ENCODE results near the gene G6PC1.
"Not testable (repeated sequence)": the region's sequence is repeated elsewhere in the genome, so short reads cannot be mapped to it uniquely, and the experiment has no call there.

G6PC1 gene

GRCh38 chr17:42900460-42901331 is at the start of gene G6PC1:
G6PC1 (plus strand) TSS chr17:42900799; CDS start chr17:42900877, 78 bp downstream.
- DNase-seq (ENCODE audit: low read depth in 1 of 2, low spot score in 1 of 2), result no peak

DNA sequence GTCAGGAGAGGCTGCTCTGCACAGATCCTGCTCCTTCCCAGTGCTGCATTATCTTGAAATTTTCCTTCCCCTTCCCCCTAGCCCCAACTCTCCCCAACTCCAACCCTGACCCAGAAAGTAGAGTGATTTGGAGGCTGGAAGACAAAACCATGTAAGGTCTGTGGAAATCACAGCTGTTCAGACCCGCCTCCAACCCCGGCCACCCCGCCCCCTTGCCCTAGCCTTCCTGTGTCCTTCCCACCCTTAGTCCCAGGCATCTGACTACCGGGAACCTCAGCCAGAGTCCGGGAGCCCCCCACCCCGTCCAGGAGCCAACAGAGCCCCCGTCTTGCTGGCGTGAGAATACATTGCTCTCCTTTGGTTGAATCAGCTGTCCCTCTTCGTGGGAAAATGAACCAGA is 49.6 kb upstream of the G6PC1 start, which contains the start of gene AOC3:
Gene AOC3 (plus strand): TSS at position 246 of the 400 bp plus-strand sequence. CDS start 145 bp downstream, at position 391.
- DNase-seq (ENCODE audit: low read depth in 1 of 2, low spot score in 1 of 2), result no peak

DNA sequence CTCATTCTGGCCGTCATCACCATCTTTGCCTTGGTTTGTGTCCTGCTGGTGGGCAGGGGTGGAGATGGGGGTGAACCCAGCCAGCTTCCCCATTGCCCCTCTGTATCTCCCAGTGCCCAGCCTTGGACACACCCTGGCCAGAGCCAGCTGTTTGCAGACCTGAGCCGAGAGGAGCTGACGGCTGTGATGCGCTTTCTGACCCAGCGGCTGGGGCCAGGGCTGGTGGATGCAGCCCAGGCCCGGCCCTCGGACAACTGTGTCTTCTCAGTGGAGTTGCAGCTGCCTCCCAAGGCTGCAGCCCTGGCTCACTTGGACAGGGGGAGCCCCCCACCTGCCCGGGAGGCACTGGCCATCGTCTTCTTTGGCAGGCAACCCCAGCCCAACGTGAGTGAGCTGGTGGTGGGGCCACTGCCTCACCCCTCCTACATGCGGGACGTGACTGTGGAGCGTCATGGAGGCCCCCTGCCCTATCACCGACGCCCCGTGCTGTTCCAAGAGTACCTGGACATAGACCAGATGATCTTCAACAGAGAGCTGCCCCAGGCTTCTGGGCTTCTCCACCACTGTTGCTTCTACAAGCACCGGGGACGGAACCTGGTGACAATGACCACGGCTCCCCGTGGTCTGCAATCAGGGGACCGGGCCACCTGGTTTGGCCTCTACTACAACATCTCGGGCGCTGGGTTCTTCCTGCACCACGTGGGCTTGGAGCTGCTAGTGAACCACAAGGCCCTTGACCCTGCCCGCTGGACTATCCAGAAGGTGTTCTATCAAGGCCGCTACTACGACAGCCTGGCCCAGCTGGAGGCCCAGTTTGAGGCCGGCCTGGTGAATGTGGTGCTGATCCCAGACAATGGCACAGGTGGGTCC is 49.0 kb upstream of the G6PC1 start:
- DNase-seq (ENCODE audit: low read depth in 1 of 2, low spot score in 1 of 2), result not testable (repeated sequence)

DNA sequence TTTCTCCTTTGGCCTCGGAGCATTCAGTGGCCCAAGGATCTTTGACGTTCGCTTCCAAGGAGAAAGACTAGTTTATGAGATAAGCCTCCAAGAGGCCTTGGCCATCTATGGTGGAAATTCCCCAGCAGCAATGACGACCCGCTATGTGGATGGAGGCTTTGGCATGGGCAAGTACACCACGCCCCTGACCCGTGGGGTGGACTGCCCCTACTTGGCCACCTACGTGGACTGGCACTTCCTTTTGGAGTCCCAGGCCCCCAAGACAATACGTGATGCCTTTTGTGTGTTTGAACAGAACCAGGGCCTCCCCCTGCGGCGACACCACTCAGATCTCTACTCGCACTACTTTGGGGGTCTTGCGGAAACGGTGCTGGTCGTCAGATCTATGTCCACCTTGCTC is 48.2 kb upstream of the G6PC1 start:
- DNase-seq (ENCODE audit: low read depth in 1 of 2, low spot score in 1 of 2), result no peak

GRCh38 chr17:42853004-42853403 is 47.6 kb upstream of the G6PC1 start:
- no peak for DNase-seq (ENCODE audit: low read depth in 1 of 2, low spot score in 1 of 2)

- no peak for DNase-seq (ENCODE audit: low read depth in 1 of 2, low spot score in 1 of 2)
Observed at GRCh38 chr17:42853597-42853967, 47.0 kb upstream of the G6PC1 start.

DNA sequence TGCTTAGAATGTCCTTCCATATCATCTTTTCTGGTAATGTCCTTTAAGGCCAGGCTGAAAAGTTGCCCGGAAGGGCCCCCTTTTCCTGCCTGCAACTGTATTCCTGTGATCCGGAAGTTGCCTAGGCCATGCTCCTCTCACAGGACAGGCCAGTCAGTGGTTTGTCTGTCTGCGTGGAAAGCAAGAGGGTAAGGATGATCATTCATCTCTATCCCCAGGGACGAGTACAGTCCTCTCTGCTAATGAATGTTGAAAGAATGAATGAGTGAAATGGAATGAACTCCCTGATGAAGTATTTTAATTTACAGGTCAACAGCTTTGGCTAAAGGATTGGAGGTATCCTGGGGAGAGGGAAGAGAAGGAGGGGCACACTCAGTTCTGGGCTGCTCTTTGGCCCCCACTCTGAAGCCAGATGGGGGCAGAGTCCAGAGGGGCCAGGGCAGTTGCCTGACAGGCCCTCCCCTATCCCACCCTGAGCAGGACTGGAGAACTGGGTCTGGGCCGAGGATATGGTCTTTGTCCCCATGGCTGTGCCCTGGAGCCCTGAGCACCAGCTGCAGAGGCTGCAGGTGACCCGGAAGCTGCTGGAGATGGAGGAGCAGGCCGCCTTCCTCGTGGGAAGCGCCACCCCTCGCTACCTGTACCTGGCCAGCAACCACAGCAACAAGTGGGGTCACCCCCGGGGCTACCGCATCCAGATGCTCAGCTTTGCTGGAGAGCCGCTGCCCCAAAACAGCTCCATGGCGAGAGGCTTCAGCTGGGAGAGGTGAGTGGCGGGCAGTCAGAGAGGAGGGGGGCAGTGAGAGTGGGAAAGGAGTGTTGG is 46.4 kb upstream of the G6PC1 start:
- no peak for DNase-seq (ENCODE audit: low read depth in 1 of 2, low spot score in 1 of 2)

DNA sequence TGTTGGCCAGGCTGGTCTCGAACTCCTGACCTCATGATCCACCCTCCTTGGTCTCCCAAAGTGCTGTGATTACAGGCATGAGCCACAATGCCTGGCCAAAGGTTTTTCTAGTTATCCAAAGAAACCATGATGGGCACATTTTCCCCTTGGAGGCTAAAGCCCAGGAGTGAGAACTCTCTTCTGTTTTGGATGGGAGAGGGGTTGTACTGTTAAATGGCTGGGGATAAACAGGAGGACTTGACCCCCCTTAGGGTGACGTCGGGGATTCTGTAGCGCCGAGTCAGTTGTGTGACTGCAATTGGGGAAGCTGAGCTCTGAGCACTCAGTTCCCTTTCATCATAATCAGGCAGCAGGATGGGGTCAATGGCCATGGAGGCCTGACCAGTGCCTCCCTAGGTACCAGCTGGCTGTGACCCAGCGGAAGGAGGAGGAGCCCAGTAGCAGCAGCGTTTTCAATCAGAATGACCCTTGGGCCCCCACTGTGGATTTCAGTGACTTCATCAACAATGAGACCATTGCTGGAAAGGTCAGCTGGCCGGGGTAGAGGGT is 45.5 kb upstream of the G6PC1 start:
- DNase-seq (ENCODE audit: low read depth in 1 of 2, low spot score in 1 of 2), result no peak

DNA sequence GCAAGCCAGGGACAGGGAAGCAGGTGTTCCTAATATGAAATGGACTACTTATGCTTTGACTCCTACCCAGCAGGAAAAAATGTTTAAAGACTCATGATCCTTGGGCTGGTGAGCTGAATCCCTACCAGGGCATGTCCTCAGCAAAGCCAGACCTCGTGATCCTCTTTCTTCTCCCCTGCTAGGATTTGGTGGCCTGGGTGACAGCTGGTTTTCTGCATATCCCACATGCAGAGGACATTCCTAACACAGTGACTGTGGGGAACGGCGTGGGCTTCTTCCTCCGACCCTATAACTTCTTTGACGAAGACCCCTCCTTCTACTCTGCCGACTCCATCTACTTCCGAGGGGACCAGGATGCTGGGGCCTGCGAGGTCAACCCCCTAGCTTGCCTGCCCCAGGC is 44.5 kb upstream of the G6PC1 start:
- DNase-seq (ENCODE audit: low read depth in 1 of 2, low spot score in 1 of 2), result not testable (repeated sequence)

DNA sequence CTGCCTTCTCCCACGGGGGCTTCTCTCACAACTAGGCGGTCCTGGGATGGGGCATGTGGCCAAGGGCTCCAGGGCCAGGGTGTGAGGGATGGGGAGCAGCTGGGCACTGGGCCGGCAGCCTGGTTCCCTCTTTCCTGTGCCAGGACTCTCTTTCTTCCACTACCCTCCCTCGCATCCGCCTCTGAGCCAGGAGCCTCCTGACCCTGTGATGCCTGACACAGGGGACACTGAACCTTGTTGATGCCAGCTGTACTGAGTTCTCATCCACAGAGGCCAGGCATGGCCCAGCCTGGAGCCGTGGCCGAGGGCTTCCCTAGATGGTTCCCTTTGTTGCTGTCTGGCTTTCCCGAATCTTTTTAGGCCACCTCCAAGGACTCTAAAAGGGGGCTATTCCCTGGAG is 44.1 kb upstream of the G6PC1 start:
- not testable (repeated sequence) for DNase-seq (ENCODE audit: low read depth in 1 of 2, low spot score in 1 of 2)

DNA sequence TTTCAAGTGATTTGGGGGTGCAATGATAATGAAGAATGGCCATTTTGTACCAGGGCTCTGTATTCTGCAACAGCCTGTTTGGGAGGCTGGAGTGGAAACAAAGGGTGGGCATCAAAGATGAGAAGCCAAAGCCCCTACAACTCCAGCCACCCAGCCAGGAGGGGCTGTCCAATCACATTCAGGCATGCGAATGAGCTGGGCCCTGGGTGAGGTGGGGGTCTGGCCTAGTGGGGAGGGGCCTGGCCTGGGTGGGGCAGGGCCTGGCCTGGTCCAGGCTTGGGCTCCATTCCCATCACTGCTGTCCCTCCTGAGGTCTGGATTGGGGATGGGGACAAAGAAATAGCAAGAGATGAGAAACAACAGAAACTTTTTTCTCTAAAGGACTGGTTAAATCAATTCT is 43.2 kb upstream of the G6PC1 start:
- DNase-seq (ENCODE audit: low read depth in 1 of 2, low spot score in 1 of 2), result no peak

DNA sequence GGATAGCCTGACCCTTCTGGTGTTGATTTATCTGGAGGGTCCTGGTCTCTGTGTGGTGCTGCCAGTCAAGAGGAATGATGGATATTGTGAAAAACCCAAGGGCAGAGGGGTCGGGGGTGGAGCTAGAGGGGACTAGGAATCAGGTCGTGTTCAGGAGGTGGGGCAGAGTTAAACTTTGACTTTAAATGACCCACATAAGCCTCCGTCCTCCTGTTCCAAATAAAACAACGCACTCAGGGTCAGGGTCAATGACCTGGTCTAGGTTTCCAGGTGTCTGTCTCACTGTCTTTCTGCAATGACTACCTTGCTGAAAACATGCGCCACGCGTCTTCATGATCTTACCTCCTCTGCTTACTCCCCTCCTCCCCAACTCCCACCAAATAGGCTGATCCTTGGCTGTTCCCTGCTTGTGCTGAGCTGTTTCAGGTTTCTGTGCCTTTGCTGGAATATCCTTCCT is 34.9 kb upstream of the G6PC1 start:
- no peak for DNase-seq (ENCODE audit: low read depth in 1 of 2, low spot score in 1 of 2)

- no peak for DNase-seq (ENCODE audit: low read depth in 1 of 2, low spot score in 1 of 2)
Observed at GRCh38 chr17:42866216-42866615, 34.4 kb upstream of the G6PC1 start.

GRCh38 chr17:42866631-42867575 is 33.7 kb upstream of the G6PC1 start:
- no peak for DNase-seq (ENCODE audit: low read depth in 1 of 2, low spot score in 1 of 2)

DNA sequence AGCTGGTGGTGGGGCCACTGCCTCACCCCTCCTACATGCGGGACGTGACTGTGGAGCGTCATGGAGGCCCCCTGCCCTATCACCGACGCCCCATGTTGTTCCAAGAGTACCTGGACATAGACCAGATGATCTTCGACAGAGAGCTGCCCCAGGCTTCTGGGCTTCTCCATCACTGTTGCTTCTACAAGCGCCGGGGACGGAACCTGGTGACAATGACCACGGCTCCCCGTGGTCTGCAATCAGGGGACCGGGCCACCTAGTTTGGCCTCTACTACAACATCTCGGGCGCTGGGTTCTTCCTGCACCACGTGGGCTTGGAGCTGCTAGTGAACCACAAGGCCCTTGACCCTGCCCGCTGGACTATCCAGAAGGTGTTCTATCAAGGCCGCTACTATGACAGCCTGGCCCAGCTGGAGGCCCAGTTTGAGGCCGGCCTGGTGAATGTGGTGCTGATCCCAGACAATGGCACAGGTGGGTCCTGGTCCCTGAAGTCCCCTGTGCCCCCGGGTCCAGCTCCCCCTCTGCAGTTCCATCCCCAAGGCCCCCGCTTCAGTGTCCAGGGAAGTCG is 32.8 kb upstream of the G6PC1 start:
- not testable (repeated sequence) for DNase-seq (ENCODE audit: low read depth in 1 of 2, low spot score in 1 of 2)

GRCh38 chr17:42868338-42868737 is 32.3 kb upstream of the G6PC1 start:
- no peak for DNase-seq (ENCODE audit: low read depth in 1 of 2, low spot score in 1 of 2)

- no peak for DNase-seq (ENCODE audit: low read depth in 1 of 2, low spot score in 1 of 2)
Observed at GRCh38 chr17:42871647-42872046, 29.0 kb upstream of the G6PC1 start.

- no peak for DNase-seq (ENCODE audit: low read depth in 1 of 2, low spot score in 1 of 2)
Observed at GRCh38 chr17:42872251-42872965, 28.2 kb upstream of the G6PC1 start.

GRCh38 chr17:42873315-42873714 is 27.3 kb upstream of the G6PC1 start:
- no peak for DNase-seq (ENCODE audit: low read depth in 1 of 2, low spot score in 1 of 2)
